ENCODE measurements around the gene CCL4. TPM values are rescaled to one million over a fixed set of nuclear protein-coding genes. Genes with fewer than 3 reads are reported as not detected.

CCL4 gene
- total RNA-seq, 1 experiment from 2014 or later = not detected

- no peaks in the 10 kb centered on the region for H3K79me1 ChIP-seq (ENCODE audit: insufficient read depth, low read depth, low read length, poor library complexity, severe bottlenecking)
- no peak overlapping the region for H3K27ac ChIP-seq (ENCODE audit: insufficient read length, low read depth, low read length)
- no peak overlapping the region for H3K27ac Mint-ChIP-seq
- H2BK20ac ChIP-seq (ENCODE audit: low read depth, low read length, poor library complexity, severe bottlenecking) = no peak overlapping the region
- H2BK5ac ChIP-seq (ENCODE audit: insufficient read length, low read length) = no peak overlapping the region
- no peak overlapping the region for H3K9ac ChIP-seq (ENCODE audit: extremely low read depth, insufficient read length, low read length)
- H2AK5ac ChIP-seq (ENCODE audit: insufficient read length, low read length) = no peak overlapping the region
- no peaks in the 10 kb centered on the region for H4K20me1 ChIP-seq (ENCODE audit: control insufficient read depth, insufficient read depth, insufficient read length)
- H3K79me2 ChIP-seq (ENCODE audit: insufficient read depth, low read length) = no peaks in the 10 kb centered on the region
- no peak for DNase-seq
- no peak overlapping the region for H3K4me3 Mint-ChIP-seq
- H3K56ac ChIP-seq (ENCODE audit: insufficient read length, low read depth, low read length) = no peak overlapping the region
- H4K91ac ChIP-seq (ENCODE audit: insufficient read length, low read depth, low read length) = no peak overlapping the region
- TF ChIP-seq, protein P1, sequence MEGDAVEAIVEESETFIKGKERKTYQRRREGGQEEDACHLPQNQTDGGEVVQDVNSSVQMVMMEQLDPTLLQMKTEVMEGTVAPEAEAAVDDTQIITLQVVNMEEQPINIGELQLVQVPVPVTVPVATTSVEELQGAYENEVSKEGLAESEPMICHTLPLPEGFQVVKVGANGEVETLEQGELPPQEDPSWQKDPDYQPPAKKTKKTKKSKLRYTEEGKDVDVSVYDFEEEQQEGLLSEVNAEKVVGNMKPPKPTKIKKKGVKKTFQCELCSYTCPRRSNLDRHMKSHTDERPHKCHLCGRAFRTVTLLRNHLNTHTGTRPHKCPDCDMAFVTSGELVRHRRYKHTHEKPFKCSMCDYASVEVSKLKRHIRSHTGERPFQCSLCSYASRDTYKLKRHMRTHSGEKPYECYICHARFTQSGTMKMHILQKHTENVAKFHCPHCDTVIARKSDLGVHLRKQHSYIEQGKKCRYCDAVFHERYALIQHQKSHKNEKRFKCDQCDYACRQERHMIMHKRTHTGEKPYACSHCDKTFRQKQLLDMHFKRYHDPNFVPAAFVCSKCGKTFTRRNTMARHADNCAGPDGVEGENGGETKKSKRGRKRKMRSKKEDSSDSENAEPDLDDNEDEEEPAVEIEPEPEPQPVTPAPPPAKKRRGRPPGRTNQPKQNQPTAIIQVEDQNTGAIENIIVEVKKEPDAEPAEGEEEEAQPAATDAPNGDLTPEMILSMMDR (conservative IDR thresholded peaks at IDR 0.05) = no peak
- H3K23me2 ChIP-seq (ENCODE audit: insufficient read length, low read depth, low read length, poor library complexity, severe bottlenecking) = no peaks in the 10 kb centered on the region
- H3K27me3 Mint-ChIP-seq (ENCODE audit: low read depth) = no peaks in the 10 kb centered on the region; the same call in 1 of the 2 replicates
- WGBS (ENCODE audit: extremely low coverage, insufficient read length, low lambda C conversion rate) = no CpG with 5 or more reads among the region's 4 CpGs
- no peak overlapping the region for H2BK15ac ChIP-seq (ENCODE audit: low read depth, low read length)
- no peak overlapping the region for H2BK120ac ChIP-seq (ENCODE audit: low read depth, low read length, poor library complexity, severe bottlenecking)
- H4K5ac ChIP-seq (ENCODE audit: insufficient read length, low read depth, low read length) = no peak overlapping the region
- no peak overlapping the region for H3K23ac ChIP-seq (ENCODE audit: insufficient read length, low read depth, low read length)
- H3K14ac ChIP-seq (ENCODE audit: insufficient read depth, low read length) = no peak overlapping the region
- H2AFZ ChIP-seq (ENCODE audit: low read length) = no peak overlapping the region
- H2BK12ac ChIP-seq (ENCODE audit: insufficient read length, low read depth, low read length) = no peak overlapping the region
- no peak overlapping the region for H4K8ac ChIP-seq (replicated peaks; ENCODE audit: insufficient read length, low read depth, low read length)
- no peak overlapping the region for H3K18ac ChIP-seq (ENCODE audit: insufficient read length, low read depth, low read length)
- no peaks in the 10 kb centered on the region; a peak in 2 of 4 replicates for H3K4me1 Mint-ChIP-seq
- no peaks in the 10 kb centered on the region for H3K4me1 ChIP-seq (ENCODE audit: insufficient read depth, low read length)
- H3K36me3 Mint-ChIP-seq (ENCODE audit: insufficient read depth in 1 of 3, low read depth in 3 of 3) = peaks cover 0 to 2% (median 0%) of the 10 kb centered on the region in 3 experiments; a peak in 1 of 7 replicates
- H3K9me3 Mint-ChIP-seq = peaks cover 3 to 6% of the 10 kb centered on the region in 2 experiments; a peak in 4 of 5 replicates
- H3K4me2 ChIP-seq (ENCODE audit: insufficient read depth, insufficient read length, low read length) = no peak overlapping the region
- H3K4ac ChIP-seq (ENCODE audit: low read depth, low read length) = no peak overlapping the region
- H3K27me3 ChIP-seq (ENCODE audit: insufficient read depth, low read length) = peaks cover 2% of the 10 kb centered on the region; the same call in 1 of the 2 replicates
- no peak overlapping the region for H3T11ph ChIP-seq (ENCODE audit: low read length)
- no peaks in the 10 kb centered on the region for H3K9me3 ChIP-seq (ENCODE audit: control insufficient read depth, low read depth, low read length)
Observed at GRCh38 chr17:36133602-36134236, 30.1 kb downstream of the CCL4 start.

Data from H9 (cell line).